Measurements from ENCODE around the gene MYO15B.

DNA sequence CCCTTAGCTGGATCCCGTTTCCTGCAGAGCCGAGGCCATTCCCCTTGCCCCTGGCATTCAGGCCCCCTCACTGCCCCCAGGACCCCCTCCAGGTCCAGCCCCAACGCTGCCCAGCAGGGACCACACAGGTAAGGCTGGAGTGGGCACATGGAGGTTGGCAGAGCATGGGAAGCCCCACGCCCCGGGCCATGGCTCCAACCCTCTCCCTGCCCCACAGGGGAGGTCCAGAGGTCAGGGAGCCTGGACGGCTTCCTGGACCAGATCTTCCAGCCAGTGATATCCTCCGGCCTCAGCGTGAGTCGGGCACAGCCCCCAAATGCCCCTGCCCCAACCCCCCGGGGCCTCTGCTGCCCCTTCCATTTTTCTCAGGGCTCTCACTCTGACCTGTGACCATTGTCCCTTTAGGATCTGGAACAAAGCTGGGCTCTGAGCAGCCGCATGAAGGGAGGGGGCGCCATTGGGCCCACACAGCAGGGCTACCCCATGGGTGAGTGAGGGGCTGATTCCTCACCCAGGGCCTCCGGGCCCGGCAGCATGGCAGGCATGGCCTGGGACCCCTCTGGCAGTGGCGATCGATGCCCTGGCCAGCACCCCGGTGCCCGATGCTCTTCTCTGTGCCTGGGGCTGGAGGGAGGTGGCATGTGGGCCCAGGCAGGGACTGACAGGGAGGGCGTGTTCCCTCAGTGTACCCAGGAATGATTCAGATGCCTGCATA lies 27.1 kb downstream of the MYO15B start:
- TF ChIP-seq, protein P1, sequence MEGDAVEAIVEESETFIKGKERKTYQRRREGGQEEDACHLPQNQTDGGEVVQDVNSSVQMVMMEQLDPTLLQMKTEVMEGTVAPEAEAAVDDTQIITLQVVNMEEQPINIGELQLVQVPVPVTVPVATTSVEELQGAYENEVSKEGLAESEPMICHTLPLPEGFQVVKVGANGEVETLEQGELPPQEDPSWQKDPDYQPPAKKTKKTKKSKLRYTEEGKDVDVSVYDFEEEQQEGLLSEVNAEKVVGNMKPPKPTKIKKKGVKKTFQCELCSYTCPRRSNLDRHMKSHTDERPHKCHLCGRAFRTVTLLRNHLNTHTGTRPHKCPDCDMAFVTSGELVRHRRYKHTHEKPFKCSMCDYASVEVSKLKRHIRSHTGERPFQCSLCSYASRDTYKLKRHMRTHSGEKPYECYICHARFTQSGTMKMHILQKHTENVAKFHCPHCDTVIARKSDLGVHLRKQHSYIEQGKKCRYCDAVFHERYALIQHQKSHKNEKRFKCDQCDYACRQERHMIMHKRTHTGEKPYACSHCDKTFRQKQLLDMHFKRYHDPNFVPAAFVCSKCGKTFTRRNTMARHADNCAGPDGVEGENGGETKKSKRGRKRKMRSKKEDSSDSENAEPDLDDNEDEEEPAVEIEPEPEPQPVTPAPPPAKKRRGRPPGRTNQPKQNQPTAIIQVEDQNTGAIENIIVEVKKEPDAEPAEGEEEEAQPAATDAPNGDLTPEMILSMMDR (IDR thresholded peaks at IDR 0.05; ENCODE audit: borderline replicate concordance, extremely low read depth, low read length, poor library complexity, severe bottlenecking) = no peak
- no peak for TF ChIP-seq EZH2 (IDR thresholded peaks at IDR 0.05; ENCODE audit: borderline replicate concordance, low read depth, low read length, severe bottlenecking)
